IPS DF 4.7 (cell line): ENCODE data around the gene NELFB.
"Not testable (repeated sequence)": the region's sequence is repeated elsewhere in the genome, so short reads cannot be mapped to it uniquely, and the experiment has no call there.

Source experiments
- DNase-seq: peaks from one replicate; pipeline ENCODE4 v3.0.0-alpha.2; 2013; ENCODE audit warnings: low spot score; ENCODE audit errors: extremely low read depth

NELFB gene

GRCh38 chr9:137247135-137247915 is 7.8 kb upstream of the NELFB start:
- no peak for DNase-seq

GRCh38 chr9:137247916-137248175 is 7.3 kb upstream of the NELFB start:
- no peak for DNase-seq

GRCh38 chr9:137250329-137251193 is 4.6 kb upstream of the NELFB start:
- no peak for DNase-seq

GRCh38 chr9:137251194-137251461 is 4.0 kb upstream of the NELFB start, which contains the start of gene STPG3:
Gene STPG3 (plus strand): TSS chr9:137251286. CDS start chr9:137251287, 1 bp downstream.
- no peak for DNase-seq

GRCh38 chr9:137251490-137252268 is 3.4 kb upstream of the NELFB start:
- DNase-seq: no peak

- no peak for DNase-seq
These were observed 2.3 kb upstream of the NELFB start for GRCh38 chr9:137252555-137253506.

- DNase-seq: no peak
These were observed 1.2 kb upstream of the NELFB start for GRCh38 chr9:137253717-137254623.

- no peak for DNase-seq
These were observed 454 bp downstream of the NELFB start for GRCh38 chr9:137255448-137256114.

GRCh38 chr9:137256362-137256761 is 1.2 kb downstream of the NELFB start:
- no peak for DNase-seq

GRCh38 chr9:137256856-137257255 is 1.7 kb downstream of the NELFB start:
- DNase-seq: no peak

- DNase-seq: not testable (repeated sequence)
These were observed 7.2 kb downstream of the NELFB start for GRCh38 chr9:137262173-137262908.

- DNase-seq: no peak
These were observed 7.8 kb downstream of the NELFB start for GRCh38 chr9:137262909-137263285.

GRCh38 chr9:137263506-137263905 is 8.4 kb downstream of the NELFB start:
- no peak for DNase-seq

GRCh38 chr9:137264067-137264466 is 8.9 kb downstream of the NELFB start:
- DNase-seq: no peak

- DNase-seq: no peak
These were observed 10.5 kb downstream of the NELFB start for GRCh38 chr9:137265496-137266161.

- no peak for DNase-seq
These were observed 11.0 kb downstream of the NELFB start for GRCh38 chr9:137266162-137266527.

GRCh38 chr9:137266585-137267453 is 11.7 kb downstream of the NELFB start:
- no peak for DNase-seq
